Body of pancreas (tissue), 4 donors: ENCODE measurements around the gene PCSK2. TPM values are rescaled to one million over a fixed set of nuclear protein-coding genes. Genes with fewer than 3 reads are reported as not detected.

Experiments used
- ATAC-seq: fragments of 150-250 bp; one replicate; pipeline ENCODE4 v1.9.1; 2016
- DNase-seq, 4 donors: peaks; one replicate each; pipeline ENCODE4 v3.0.0-alpha.2; 2019
- H3K27ac ChIP-seq, 4 donors: fragments of 200-600 bp; sonication (generic); 1 replicate in 3 of 4; 2 replicates in 1 of 4; pipeline versions ENCODE4 v1.5.1 to v1.6.1; 2016 to 2019; ENCODE audit warnings: mild to moderate bottlenecking in 1 of 4, mixed read lengths in 1 of 4, moderate library complexity in 1 of 4
- H3K27me3 ChIP-seq, 2 donors: fragments of 200-600 bp; sonication (generic); one replicate each; pipeline ENCODE4 v1.6.0; 2016; ENCODE audit warnings: mild to moderate bottlenecking in 1 of 2
- H3K36me3 ChIP-seq, 2 donors: fragments of 200-600 bp; sonication (generic); replicated peaks in 1 of 2; 2 replicates each; pipeline ENCODE4 v1.5.1; 2016; ENCODE audit warnings: low read depth in 2 of 2; ENCODE audit not compliant: insufficient read depth in 1 of 2
- H3K4me1 ChIP-seq: fragments of 200-600 bp; sonication (generic); one replicate; pipeline ENCODE4 v1.6.0; 2016
- H3K4me3 ChIP-seq, 2 donors: fragments of 200-600 bp; sonication (generic); 1 replicate in 1 of 2; 2 replicates in 1 of 2; pipeline ENCODE4 v1.5.1; 2016 to 2019
- H3K9me3 ChIP-seq, 3 donors: fragments of 200-600 bp; sonication (generic); 1 replicate in 2 of 3; 2 replicates in 1 of 3; pipeline ENCODE4 v1.5.1; 2016
- CTCF ChIP-seq, 7 experiments: fragments of 450-650 bp in 4 of 7; fragments of 200-600 bp in 3 of 7; sonication (generic) in 3 of 7; IDR thresholded peaks; one replicate each; pipeline ENCODE4 v1.5.1; 2016 to 2019; ENCODE audit warnings: antibody characterized with exemption in 7 of 7
- POLR2A ChIP-seq, 3 donors: fragments of 450-650 bp; IDR thresholded peaks; one replicate each; pipeline ENCODE4 v1.6.1; 2016; ENCODE audit warnings: antibody characterized with exemption in 3 of 3, mild to moderate bottlenecking in 2 of 3
- WGBS, 2 donors: methylation state at CpG; one replicate each; pipeline ENCODE4 v1.1.5; 2017; 5-methylcytosine and 5-hydroxymethylcytosine counted together
- intact Hi-C: fragments of 100-400 bp; cut with DNase I; formaldehyde crosslinking; loops from one replicate; pipeline ENCODE4 v1.15.1; 2023
- total RNA-seq, 2 donors: library from RNA; depleted of rRNA; stranded (reverse); fragments of >200 nt; gene quantifications; one replicate each; pipeline ENCODE4 v1.1.0, GENCODE V29; 2016

The PCSK2 gene
- total RNA-seq, 2 donors from 2014 or later = 3.3 to 7.0 TPM

GRCh38 chr20:17465236-17465635 lies 238.4 kb downstream of the PCSK2 start:
- no peak for ATAC-seq
- Histone ChIP-seq H3K36me3 (no peaks in the 10 kb centered on the region), H3K27me3 (no peaks in the 10 kb centered on the region), H3K9me3 (no peaks in the 10 kb centered on the region), H3K4me3 (no peak overlapping the region), H3K27ac (no peak overlapping the region), H3K4me1 (no peaks in the 10 kb centered on the region)
- 83 to 91% methylated on average over 10 of the region's 10 CpGs for WGBS, 2 donors
- TF ChIP-seq POLR2A (IDR thresholded peaks at IDR 0.05) (no peak), CTCF (IDR thresholded peaks at IDR 0.05) (no peak)
- intact Hi-C loops = no loop called here
- DNase-seq = no peak

- intact Hi-C loops = no loop called here
- Histone ChIP-seq H3K36me3 (no peaks in the 10 kb centered on the region), H3K27me3 (no peaks in the 10 kb centered on the region), H3K4me1 (no peaks in the 10 kb centered on the region), H3K27ac (no peak overlapping the region), H3K9me3 (no peaks in the 10 kb centered on the region), H3K4me3 (no peak overlapping the region)
- WGBS, 2 donors = 67 to 69% methylated on average over 7 of the region's 7 CpGs
- DNase-seq (no peak), ATAC-seq (no peak)
- no peak for TF ChIP-seq POLR2A (IDR thresholded peaks at IDR 0.05)
- TF ChIP-seq CTCF (IDR thresholded peaks at IDR 0.05) = no peak
Measured at GRCh38 chr20:17466641-17467040, 239.8 kb downstream of the PCSK2 start.

GRCh38 chr20:17467120-17467655 lies 240.3 kb downstream of the PCSK2 start:
- intact Hi-C loops = no loop called here
- Histone ChIP-seq H3K27me3 (no peaks in the 10 kb centered on the region), H3K4me3 (no peak overlapping the region), H3K27ac (no peak overlapping the region), H3K4me1 (no peaks in the 10 kb centered on the region), H3K36me3 (no peaks in the 10 kb centered on the region), H3K9me3 (no peaks in the 10 kb centered on the region)
- WGBS, 2 donors = 69 to 73% methylated on average over 4 of the region's 4 CpGs
- TF ChIP-seq POLR2A (IDR thresholded peaks at IDR 0.05) (no peak), CTCF (IDR thresholded peaks at IDR 0.05) (no peak)
- DNase-seq = no peak
- no peak for ATAC-seq

GRCh38 chr20:17468073-17468840 lies 241.4 kb downstream of the PCSK2 start:
- no peaks in the 10 kb centered on the region for H3K9me3 ChIP-seq
- no peak for ATAC-seq

More at GRCh38 chr20:17468073-17468840, 241.4 kb downstream of the PCSK2 start:
- Histone ChIP-seq H3K4me1 (no peaks in the 10 kb centered on the region), H3K4me3 (no peak overlapping the region), H3K36me3 (no peaks in the 10 kb centered on the region), H3K27ac (no peak overlapping the region), H3K27me3 (no peaks in the 10 kb centered on the region)
- intact Hi-C loops = no loop called here
- TF ChIP-seq POLR2A (IDR thresholded peaks at IDR 0.05) (no peak), CTCF (IDR thresholded peaks at IDR 0.05) (no peak)
- no peak for DNase-seq
- 60 to 74% methylated on average over 14 to 24 of the region's 24 CpGs for WGBS, 2 donors
